Activated CD4-positive, alpha-beta T cell treated with anti-CD3 and anti-CD28 coated beads for 36 hours (primary cell): Measurements from ENCODE around the gene FN1. TPM values are rescaled to one million over a fixed set of nuclear protein-coding genes. Genes with fewer than 3 reads are reported as not detected.

ENCODE experiments used
- ATAC-seq: fragments of 200-7000 bp; cut with Tn5 transposase; one replicate; pipeline ENCODE4 v1.10.0; 2021; ENCODE audit warnings: mild to moderate bottlenecking, moderate library complexity
- CTCF ChIA-PET: fragments of 350-600 bp; sonication (Branson Sonifier 250); formaldehyde crosslinking; loops from one replicate; lab custom pipeline; 2021; ENCODE audit warnings: antibody characterized with exemption; lab: Charles Lee
- POLR2A ChIA-PET: fragments of 350-600 bp; sonication (Branson Sonifier 250); formaldehyde crosslinking; loops from one replicate; lab custom pipeline; 2021; ENCODE audit warnings: antibody characterized with exemption, inconsistent platforms; lab: Charles Lee
- DNase-seq: peaks from one replicate; pipeline ENCODE4 v3.0.0-alpha.2; 2020
- H3K27ac Mint-ChIP-seq: one replicate; pipeline ENCODE4 v1.8.0; 2021; ENCODE audit warnings: mixed read lengths
- H3K27me3 Mint-ChIP-seq: one replicate; pipeline ENCODE4 v1.8.0; 2021; ENCODE audit warnings: mixed read lengths
- H3K36me3 Mint-ChIP-seq: one replicate; pipeline ENCODE4 v1.8.0; 2021; ENCODE audit warnings: low read depth, mixed read lengths
- H3K4me1 Mint-ChIP-seq: one replicate; pipeline ENCODE4 v1.8.0; 2021; ENCODE audit warnings: mixed read lengths
- H3K4me3 Mint-ChIP-seq: one replicate; pipeline ENCODE4 v1.8.0; 2021; ENCODE audit warnings: mild to moderate bottlenecking, moderate library complexity, mixed read lengths
- H3K9me3 Mint-ChIP-seq: one replicate; pipeline ENCODE4 v1.8.0; 2021; ENCODE audit warnings: low read depth, mixed read lengths
- intact Hi-C, 2 experiments: fragments of 100-400 bp; cut with DNase I in 1 of 2; cut with micrococcal nuclease in 1 of 2; formaldehyde crosslinking; loops; one replicate each; pipeline versions ENCODE4 v1.14.2 to v1.15.1; 2022 to 2024; cut with DNase I, micrococcal nuclease
- total RNA-seq, 2 experiments: library from RNA; stranded (reverse); gene quantifications; one replicate each; pipeline ENCODE4 v1.2.3, GENCODE V29; 2021

Gene FN1
- total RNA-seq, 2 experiments from 2014 or later: 0.59 to 0.70 TPM

- Mint-ChIP-seq H3K27me3 (peaks cover 10% of the 10 kb centered on the region), H3K4me3 (no peak overlapping the region), H3K9me3 (no peaks in the 10 kb centered on the region), H3K27ac (no peak overlapping the region), H3K4me1 (no peaks in the 10 kb centered on the region), H3K36me3 (no peaks in the 10 kb centered on the region)
- intact Hi-C loops: loop anchor here in 1 of 2 experiments (1.0 kb wide), 1 partner anchor 39 kb away; no protein-coding TSS in a partner anchor
- ChIA-PET CTCF (interaction anchor here (0.5 kb wide), 1 partner anchor 1216 kb away, joined by 3 read pairs; no protein-coding TSS in a partner anchor), POLR2A (no interaction called here)
- DNase-seq (no peak), ATAC-seq (no peak)
These were observed 25.0 kb upstream of the FN1 start for GRCh38 chr2:215460682-215461382.

- Mint-ChIP-seq H3K4me3 (no peak overlapping the region), H3K27ac (no peak overlapping the region), H3K27me3 (peaks cover 17% of the 10 kb centered on the region), H3K36me3 (no peaks in the 10 kb centered on the region), H3K4me1 (no peaks in the 10 kb centered on the region), H3K9me3 (no peaks in the 10 kb centered on the region)
- no peak for DNase-seq
- ChIA-PET CTCF (interaction anchor here (0.6 to 1.7 kb wide), 2 partner anchors 295 to 458 kb away, joined by 3 to 4 read pairs; no protein-coding TSS in a partner anchor), POLR2A (interaction anchor here (0.7 kb wide), 1 partner anchor 10 kb away, joined by 3 read pairs; no protein-coding TSS in a partner anchor)
- intact Hi-C loops: loop anchor here (2.0 kb wide), 2 partner anchors 373 to 475 kb away; no protein-coding TSS in a partner anchor
- no peak for ATAC-seq
These were observed 20.1 kb upstream of the FN1 start for GRCh38 chr2:215455958-215456357.

GRCh38 chr2:215454519-215455246 lies 18.8 kb upstream of the FN1 start:
- Mint-ChIP-seq H3K36me3 (no peaks in the 10 kb centered on the region), H3K4me1 (no peaks in the 10 kb centered on the region), H3K4me3 (no peak overlapping the region), H3K9me3 (no peaks in the 10 kb centered on the region), H3K27ac (no peak overlapping the region), H3K27me3 (peaks cover 18% of the 10 kb centered on the region)
- ATAC-seq (peak; percentile 51), DNase-seq (no peak)
- ChIA-PET CTCF (interaction anchor here (0.6 to 1.7 kb wide), 12 partner anchors 8 to 476 kb away, joined by 3 to 5 read pairs (median 4); no protein-coding TSS in a partner anchor), POLR2A (no interaction called here)
- intact Hi-C loops: loop anchor here (1.0 to 2.0 kb wide), 4 partner anchors 374 to 476 kb away; no protein-coding TSS in a partner anchor

DNA sequence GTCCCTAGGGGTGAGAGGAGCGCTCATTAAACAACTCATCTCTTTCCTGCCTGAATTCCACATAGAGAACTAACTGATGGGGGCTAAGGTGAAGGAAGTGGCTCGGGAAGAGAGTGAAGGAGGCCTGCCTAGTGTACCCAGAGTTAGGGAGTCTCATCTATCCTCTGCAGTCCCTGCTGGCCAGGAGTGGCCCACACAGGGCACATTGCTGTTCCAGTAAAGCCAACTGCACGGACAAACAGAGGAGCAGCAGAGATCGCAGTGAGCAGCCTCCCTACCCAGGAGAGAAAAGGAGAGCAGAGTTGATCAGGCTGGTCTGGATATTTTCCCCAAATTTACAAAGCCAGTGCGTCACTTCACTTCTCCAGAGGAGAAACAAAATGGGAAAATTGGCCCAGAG lies 16.9 kb upstream of the FN1 start:
- H3K4me3 Mint-ChIP-seq: no peak overlapping the region
- POLR2A ChIA-PET: no interaction called here
- intact Hi-C loops: no loop called here

GRCh38 chr2:215451012-215451756 lies 15.3 kb upstream of the FN1 start:
- no peaks in the 10 kb centered on the region for H3K4me1 Mint-ChIP-seq

More for the DNA sequence above, 16.9 kb upstream of the FN1 start:
- Mint-ChIP-seq H3K27ac (no peak overlapping the region), H3K27me3 (peaks cover 23% of the 10 kb centered on the region), H3K36me3 (no peaks in the 10 kb centered on the region), H3K4me1 (no peaks in the 10 kb centered on the region), H3K9me3 (no peaks in the 10 kb centered on the region)
- CTCF ChIA-PET: interaction anchor here (1.2 to 1.3 kb wide), 2 partner anchors 26 to 478 kb away, joined by 4 to 6 read pairs; no protein-coding TSS in a partner anchor
- ATAC-seq (no peak), DNase-seq (no peak)

DNA sequence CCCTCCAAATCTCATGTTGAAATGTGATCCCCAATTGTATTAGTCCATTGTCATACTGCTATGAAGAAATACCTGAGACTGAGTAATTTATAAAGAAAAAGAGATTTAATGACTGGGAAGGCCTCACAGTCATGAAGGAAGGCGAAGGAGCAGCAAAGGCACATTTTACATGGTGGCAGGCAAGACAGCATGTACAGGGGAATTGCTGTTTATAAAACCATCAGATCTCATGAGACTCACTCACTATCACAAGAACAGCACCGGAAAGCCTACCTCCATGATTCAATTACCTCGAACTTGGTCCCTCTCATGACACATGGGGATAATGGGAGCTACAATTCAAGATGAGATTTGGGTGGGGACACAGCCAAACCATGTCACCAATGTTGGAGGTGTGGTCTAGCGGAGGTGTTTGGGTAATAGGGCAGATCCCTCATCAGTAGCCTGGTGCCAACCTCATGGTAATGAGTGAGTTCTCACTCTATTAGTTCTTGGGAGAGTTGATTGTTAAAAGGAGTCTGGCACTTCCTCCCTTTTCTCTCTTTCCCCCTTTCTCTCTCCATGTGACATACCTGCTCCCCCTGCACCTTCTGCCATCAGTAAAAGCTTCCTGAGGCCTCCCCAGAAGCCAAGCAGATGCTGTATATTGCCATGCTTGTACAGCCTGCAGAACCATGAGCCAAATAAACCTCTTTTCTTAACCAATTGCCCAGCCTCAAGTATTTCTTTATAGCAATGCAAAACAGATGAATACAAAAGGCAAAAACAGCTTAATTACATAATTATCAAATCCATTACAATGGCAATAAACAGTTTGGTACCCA lies 14.5 kb upstream of the FN1 start:
- Mint-ChIP-seq H3K27me3 (peaks cover 29% of the 10 kb centered on the region), H3K9me3 (no peaks in the 10 kb centered on the region), H3K4me3 (no peak overlapping the region), H3K27ac (no peak overlapping the region), H3K4me1 (no peaks in the 10 kb centered on the region), H3K36me3 (no peaks in the 10 kb centered on the region)
- CTCF ChIA-PET: interaction anchor here (1.6 kb wide), 1 partner anchor 481 kb away, joined by 5 read pairs; no protein-coding TSS in a partner anchor
- intact Hi-C loops: no loop called here
- DNase-seq (no peak), ATAC-seq (no peak)
- POLR2A ChIA-PET: no interaction called here

More at GRCh38 chr2:215451012-215451756, 15.3 kb upstream of the FN1 start:
- ATAC-seq (no peak), DNase-seq (no peak)
- intact Hi-C loops: no loop called here
- H3K4me3 Mint-ChIP-seq: no peak overlapping the region
- CTCF ChIA-PET: interaction anchor here (0.7 to 1.6 kb wide), 6 partner anchors 9 to 480 kb away, joined by 3 to 6 read pairs (median 4); no protein-coding TSS in a partner anchor
- peaks cover 29% of the 10 kb centered on the region for H3K27me3 Mint-ChIP-seq
- POLR2A ChIA-PET: no interaction called here
- no peaks in the 10 kb centered on the region for H3K36me3 Mint-ChIP-seq
- H3K27ac Mint-ChIP-seq: no peak overlapping the region
- H3K9me3 Mint-ChIP-seq: no peaks in the 10 kb centered on the region

DNA sequence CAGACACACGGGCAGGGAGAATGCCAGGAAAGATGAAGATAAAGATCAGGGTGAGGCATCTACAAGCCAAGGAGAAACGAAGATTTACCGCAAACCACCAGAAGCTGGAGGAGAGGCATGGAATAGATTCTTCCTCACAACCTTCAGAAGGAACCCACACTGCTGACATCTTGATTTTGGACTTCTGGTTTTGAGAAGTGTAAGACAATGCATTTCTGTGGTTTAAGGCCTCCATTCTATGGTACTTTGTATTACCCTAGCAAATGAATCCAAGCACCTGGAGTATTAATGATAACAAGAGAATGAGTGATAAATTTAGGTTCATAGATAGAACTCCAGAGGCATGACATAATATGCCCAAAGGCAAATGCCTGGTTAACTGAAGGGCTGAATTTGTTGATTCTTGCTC lies 11.8 kb upstream of the FN1 start:
- H3K36me3 Mint-ChIP-seq: no peaks in the 10 kb centered on the region
- H3K4me3 Mint-ChIP-seq: no peak overlapping the region
- H3K27ac Mint-ChIP-seq: no peak overlapping the region
- H3K9me3 Mint-ChIP-seq: no peaks in the 10 kb centered on the region
- H3K27me3 Mint-ChIP-seq: peaks cover 26% of the 10 kb centered on the region
- ChIA-PET POLR2A (no interaction called here), CTCF (interaction anchor here (2.1 kb wide), 1 partner anchor 15 kb away, joined by 5 read pairs; no protein-coding TSS in a partner anchor)
- ATAC-seq (no peak), DNase-seq (no peak)
- H3K4me1 Mint-ChIP-seq: no peaks in the 10 kb centered on the region
- intact Hi-C loops: no loop called here

GRCh38 chr2:215447056-215447455 lies 11.2 kb upstream of the FN1 start:
- Mint-ChIP-seq H3K27ac (no peak overlapping the region), H3K4me3 (no peak overlapping the region), H3K9me3 (no peaks in the 10 kb centered on the region), H3K4me1 (no peaks in the 10 kb centered on the region), H3K36me3 (no peaks in the 10 kb centered on the region), H3K27me3 (peaks cover 28% of the 10 kb centered on the region)
- CTCF ChIA-PET: interaction anchor here (2.1 kb wide), 1 partner anchor 14 kb away, joined by 5 read pairs; no protein-coding TSS in a partner anchor
- POLR2A ChIA-PET: no interaction called here
- DNase-seq: no peak
- intact Hi-C loops: no loop called here
- ATAC-seq: no peak

DNA sequence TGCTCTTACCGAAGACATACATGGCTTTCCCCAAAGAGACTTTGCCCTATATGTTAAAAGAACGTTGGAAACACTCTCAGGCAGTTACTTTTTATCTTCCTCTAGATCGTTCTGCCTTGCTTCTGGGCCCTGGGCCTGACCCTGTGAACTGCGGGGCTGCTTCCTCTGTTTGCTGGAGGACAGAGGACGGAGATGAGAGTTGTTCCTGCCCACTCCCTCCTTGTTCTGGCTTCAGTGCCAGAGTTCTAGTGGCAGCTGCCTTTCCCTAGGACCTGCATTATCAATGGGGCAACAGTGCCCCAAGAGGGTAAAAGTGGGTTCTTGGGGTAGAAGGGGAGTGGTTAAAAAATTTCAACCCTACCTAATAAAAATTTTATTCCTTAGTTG lies 6.5 kb upstream of the FN1 start:
- Mint-ChIP-seq H3K4me1 (no peaks in the 10 kb centered on the region), H3K9me3 (no peaks in the 10 kb centered on the region), H3K36me3 (no peaks in the 10 kb centered on the region), H3K27me3 (peaks cover 30% of the 10 kb centered on the region), H3K27ac (no peak overlapping the region), H3K4me3 (no peak overlapping the region)
- CTCF ChIA-PET: interaction anchor here (0.7 to 1.3 kb wide), 2 partner anchors 9 to 172 kb away, joined by 3 to 4 read pairs; no protein-coding TSS in a partner anchor
- DNase-seq (no peak), ATAC-seq (no peak)
- intact Hi-C loops: no loop called here
- POLR2A ChIA-PET: no interaction called here
